Right cardiac atrium (tissue), 5 donors: ENCODE measurements around the gene KLF13. TPM values are rescaled to one million over a fixed set of nuclear protein-coding genes. Genes with fewer than 3 reads are reported as not detected.

Source experiments
- ATAC-seq, 2 donors: fragments of 200-7000 bp; cut with Tn5 transposase; one replicate each; pipeline versions ENCODE4 v1.8.0 to v1.9.1; 2020; ENCODE audit warnings: moderate library complexity in 2 of 2, mild to moderate bottlenecking in 1 of 2
- DNase-seq, 3 donors: peaks; one replicate each; pipeline ENCODE4 v3.0.0-alpha.2; 2020
- H3K27ac ChIP-seq: one replicate; pipeline ENCODE4 v1.5.1; 2013; ENCODE audit warnings: mild to moderate bottlenecking, low read length, control low read depth, moderate library complexity
- H3K27me3 ChIP-seq: one replicate; pipeline ENCODE4 v1.6.1; 2013; ENCODE audit not compliant: control insufficient read depth, insufficient read depth
- H3K4me1 ChIP-seq: one replicate; pipeline ENCODE4 v1.6.1; 2013; ENCODE audit warnings: low read length; ENCODE audit not compliant: control insufficient read depth, insufficient read depth
- H3K4me3 ChIP-seq: one replicate; pipeline ENCODE4 v1.5.1; 2013; ENCODE audit warnings: low read length, control low read depth
- H3K9me3 ChIP-seq: one replicate; pipeline ENCODE4 v1.6.1; 2013; ENCODE audit warnings: low read length; ENCODE audit not compliant: control insufficient read depth
- WGBS: extraction: QIAGEN DNeasy Blood & Tissue Kit; methylation state at CpG from one replicate; pipeline ENCODE4 v1.1.7; 2013; 5-methylcytosine and 5-hydroxymethylcytosine counted together
- intact Hi-C, 4 donors: fragments of 100-400 bp; cut with DNase I; formaldehyde crosslinking; loops; one replicate each; pipeline versions ENCODE4 v1.11.0 to v1.14.0; 2022 to 2023
- polyA plus RNA-seq: library from polyadenylated mRNA; stranded (reverse); fragments of 200-250 nt; gene quantifications from one replicate; pipeline ENCODE4 v1.2.3, GENCODE V29; 2013
- total RNA-seq, 4 donors: library from RNA; stranded (reverse); fragmentation: NEBNext Ultra II Directional; extraction: Animal tissue kit (Norgen Biotek cat#: 25700); gene quantifications; one replicate each; pipeline ENCODE4 v1.2.1, GENCODE V29; 2021
- donor health status: healthy with polysubstance abuse.
- donor health status: DM: no; HTN: yes; CAD: no.
- donor health status: DM: no; HTN: no; CAD: no.
- donor health status: DM: no; HTN: yes; CAD: no; lungs with severe emphysema.
- donor health status: DM: yes; HTN: yes; CAD: no.

KLF13 gene
- total and polyA plus RNA-seq, 5 donors, result 42.3 to 108 (median 75.6) TPM

- Histone ChIP-seq H3K27me3 (no peaks in the 10 kb centered on the region), H3K27ac (peak overlapping the region; percentile 96), H3K9me3 (no peaks in the 10 kb centered on the region), H3K4me3 (peak overlapping the region; percentile 96), H3K4me1 (peaks cover 19% of the 10 kb centered on the region)
- intact Hi-C loops, result loop anchor here in 3 of 4 donors (5.0 to 10.0 kb wide), 5 partner anchors 34 to 156 kb away; no protein-coding TSS in a partner anchor
- under 1% methylated on average over 35 of the region's 35 CpGs for WGBS
- peak; percentile 2 to 14 for ATAC-seq
- peak in 1 of 3 donors; percentile 86 for DNase-seq
These were observed 1.9 kb downstream of the KLF13 start for GRCh38 chr15:31328428-31328968.

DNA sequence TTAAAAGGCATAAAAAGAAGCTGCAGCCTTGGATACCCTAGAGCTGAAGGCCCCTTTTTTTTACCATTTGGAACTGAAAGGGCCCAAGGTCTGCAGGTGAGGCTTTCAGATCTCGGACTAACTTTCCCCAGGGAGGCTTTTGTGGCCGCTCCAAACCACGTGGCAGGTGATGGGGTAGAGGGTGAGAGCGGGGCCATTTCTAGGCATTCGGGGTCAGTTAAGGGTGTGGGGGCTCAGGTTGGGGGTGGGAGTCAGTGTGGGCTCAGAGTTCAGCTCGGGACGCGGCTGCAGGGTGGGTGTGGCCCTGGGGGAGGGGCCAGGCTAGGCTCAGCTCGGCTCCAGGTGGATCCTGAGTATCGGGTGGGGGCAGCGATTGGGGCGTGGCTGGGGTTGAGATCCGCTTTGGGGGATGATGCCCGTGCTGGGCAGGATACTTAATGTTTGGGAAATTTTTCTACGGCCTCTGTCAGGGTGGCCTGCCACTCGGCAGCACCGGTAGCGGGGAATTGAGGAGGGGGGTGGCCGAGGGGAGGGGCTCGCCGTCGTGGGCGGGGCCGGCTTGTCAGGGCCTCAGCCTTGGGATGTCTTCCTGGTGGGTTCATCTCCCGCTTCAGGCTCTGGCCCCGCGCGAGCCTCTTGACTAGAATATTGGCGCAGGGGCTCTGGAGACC is 2.5 kb downstream of the KLF13 start:
- peak in 2 of 3 donors; percentile 77 to 79 for DNase-seq
- ATAC-seq, result no peak
- Histone ChIP-seq H3K27me3 (no peaks in the 10 kb centered on the region), H3K4me1 (peaks cover 23% of the 10 kb centered on the region), H3K9me3 (no peaks in the 10 kb centered on the region), H3K27ac (peak overlapping the region; percentile 96), H3K4me3 (peak overlapping the region; percentile 96)
- WGBS, result 21% methylated on average over 29 of the region's 29 CpGs
- intact Hi-C loops, result loop anchor here in 3 of 4 donors (5.0 to 10.0 kb wide), 5 partner anchors 33 to 156 kb away; no protein-coding TSS in a partner anchor

GRCh38 chr15:31329640-31330010 is 3.0 kb downstream of the KLF13 start:
- H3K9me3 ChIP-seq, result no peaks in the 10 kb centered on the region
- peak overlapping the region; percentile 96 for H3K27ac ChIP-seq
- peaks cover 25% of the 10 kb centered on the region for H3K4me1 ChIP-seq
- ATAC-seq (no peak), DNase-seq (peak in 1 of 3 donors; percentile 39)
- 53% methylated on average over 15 of the region's 15 CpGs for WGBS
- H3K27me3 ChIP-seq, result no peaks in the 10 kb centered on the region
- peak overlapping the region; percentile 96 for H3K4me3 ChIP-seq
- intact Hi-C loops, result loop anchor here in 3 of 4 donors (5.0 to 10.0 kb wide), 5 partner anchors 33 to 155 kb away; no protein-coding TSS in a partner anchor

DNA sequence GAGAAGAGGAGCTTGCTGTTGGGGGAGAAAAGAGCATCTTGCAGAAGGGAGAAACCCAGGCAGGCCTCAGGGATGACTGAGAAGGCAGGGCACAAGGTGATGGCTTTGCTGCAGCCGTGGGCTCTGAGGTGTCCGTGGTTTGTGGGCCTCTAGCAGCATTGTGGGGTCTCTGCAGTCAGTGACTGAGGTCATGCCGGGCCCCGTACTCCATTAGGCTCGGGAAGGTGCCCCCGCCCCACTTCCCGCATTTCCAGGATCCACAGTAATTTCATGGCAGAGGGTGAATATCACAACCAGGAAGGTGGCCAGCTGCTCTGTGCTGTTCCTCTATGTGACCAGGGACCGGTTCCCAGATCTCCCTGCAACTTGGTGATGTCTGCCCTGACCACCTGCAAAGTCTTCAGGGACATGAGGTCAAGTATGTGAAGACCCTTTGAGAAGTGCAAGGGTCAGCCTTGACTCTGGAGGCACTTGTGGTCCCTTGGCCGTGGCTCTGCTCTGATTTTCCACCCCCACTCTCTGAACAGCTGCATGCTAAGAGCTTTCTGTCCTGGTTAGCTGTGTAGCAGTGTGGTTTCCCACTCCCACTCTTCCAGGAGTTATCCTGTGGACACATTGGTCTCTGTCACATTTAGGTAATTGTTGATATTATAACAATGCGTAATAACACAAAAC is 3.6 kb downstream of the KLF13 start:
- no peak for ATAC-seq
- DNase-seq, result peak in 2 of 3 donors; percentile 37 to 55
- 49% methylated on average over 10 of the region's 10 CpGs for WGBS
- H3K9me3 ChIP-seq, result no peaks in the 10 kb centered on the region
- H3K27ac ChIP-seq, result peak overlapping the region; percentile 19
- H3K4me3 ChIP-seq, result no peak overlapping the region
- H3K4me1 ChIP-seq, result peaks cover 29% of the 10 kb centered on the region
- intact Hi-C loops, result no loop called here
- H3K27me3 ChIP-seq, result no peaks in the 10 kb centered on the region

DNA sequence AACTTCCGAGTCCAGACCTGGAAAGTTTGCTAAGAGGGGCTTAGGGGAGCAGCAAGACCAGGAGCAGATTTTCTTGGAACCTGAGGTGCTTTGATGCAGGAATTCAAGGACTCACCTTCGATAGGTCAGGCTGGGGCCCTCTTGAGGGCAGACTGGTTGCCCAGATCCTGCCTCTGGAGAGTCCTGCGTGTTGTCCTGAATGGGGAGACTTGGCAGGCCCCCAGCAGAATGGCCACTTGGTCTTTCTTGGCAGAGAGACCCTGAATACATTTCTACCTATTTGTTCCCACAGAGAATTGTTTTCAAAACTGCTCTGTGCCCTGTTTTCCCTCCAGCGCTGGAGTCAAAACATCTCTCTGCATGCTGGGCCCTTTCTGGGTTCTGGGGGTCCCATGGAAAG is 4.2 kb downstream of the KLF13 start:
- intact Hi-C loops, result no loop called here
- H3K27ac ChIP-seq, result peak overlapping the region; percentile 66
- peak in 2 of 3 donors; percentile 69 to 82 for DNase-seq
- WGBS, result 61% methylated on average over 4 of the region's 4 CpGs
- H3K9me3 ChIP-seq, result no peaks in the 10 kb centered on the region
- ATAC-seq, result no peak
- H3K4me1 ChIP-seq, result peaks cover 33% of the 10 kb centered on the region
- H3K4me3 ChIP-seq, result no peak overlapping the region
- no peaks in the 10 kb centered on the region for H3K27me3 ChIP-seq

DNA sequence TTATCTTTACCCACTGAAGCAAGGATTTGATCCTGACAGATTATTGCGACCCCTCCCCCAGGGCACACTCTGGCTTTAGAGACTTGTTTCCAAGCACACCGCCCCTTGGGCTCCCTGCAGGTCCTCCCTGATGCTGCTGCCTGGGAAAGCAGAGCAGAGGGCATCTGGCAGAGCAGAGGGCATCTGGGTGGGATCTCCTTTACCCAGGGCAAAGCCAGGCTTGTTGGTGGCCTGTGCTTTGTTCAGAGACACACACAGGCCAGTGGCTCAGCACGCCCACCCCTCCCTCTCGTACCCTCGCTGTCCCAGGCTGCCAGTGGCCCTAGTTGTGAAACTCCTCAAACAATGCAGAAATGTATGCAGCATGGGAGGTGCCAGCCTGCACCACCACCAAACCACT is 4.8 kb downstream of the KLF13 start:
- intact Hi-C loops, result no loop called here
- H3K27ac ChIP-seq, result peak overlapping the region; percentile 66

DNA sequence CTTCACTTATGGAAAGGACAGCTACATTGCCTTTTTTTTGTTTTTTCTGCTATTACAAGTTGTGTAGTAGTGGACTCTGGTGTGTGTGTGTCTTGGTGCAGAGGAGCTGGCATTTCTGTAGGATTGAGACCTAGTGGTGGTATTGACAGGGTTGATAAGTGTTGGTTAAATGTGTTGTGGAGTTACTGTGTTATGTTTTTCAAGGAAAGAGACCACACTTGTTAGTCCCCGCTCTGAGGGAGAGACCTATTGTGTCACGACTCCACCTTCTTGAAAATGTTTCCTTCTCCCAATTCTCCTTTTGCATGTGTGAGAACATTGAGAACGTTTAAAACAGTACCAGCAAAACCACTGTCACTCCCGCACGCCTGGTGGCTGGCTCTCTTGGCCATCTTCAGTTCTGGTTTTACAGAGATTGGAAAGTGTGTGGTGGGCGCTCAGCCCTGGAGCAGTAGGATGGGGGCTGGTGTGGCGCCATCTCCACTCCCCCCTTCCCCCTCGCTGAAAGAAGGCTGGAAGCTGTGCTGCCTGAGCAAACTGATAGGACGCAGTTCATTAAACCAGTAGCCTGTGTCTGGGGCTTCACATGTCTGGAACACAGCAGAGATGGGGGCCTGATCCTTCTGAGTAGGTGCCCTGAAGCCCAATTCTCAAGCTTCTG is 5.5 kb downstream of the KLF13 start:
- intact Hi-C loops, result no loop called here
- Histone ChIP-seq H3K4me1 (peaks cover 44% of the 10 kb centered on the region), H3K27me3 (no peaks in the 10 kb centered on the region), H3K27ac (peak overlapping the region; percentile 54), H3K9me3 (no peaks in the 10 kb centered on the region), H3K4me3 (no peak overlapping the region)
- ATAC-seq, result no peak
- peak in 2 of 3 donors; percentile 59 to 74 for DNase-seq
- 37% methylated on average over 9 of the region's 9 CpGs for WGBS

More for the DNA sequence above, 4.8 kb downstream of the KLF13 start:
- no peaks in the 10 kb centered on the region for H3K9me3 ChIP-seq
- H3K4me1 ChIP-seq, result peaks cover 37% of the 10 kb centered on the region
- 87% methylated on average over 5 of the region's 5 CpGs for WGBS
- no peaks in the 10 kb centered on the region for H3K27me3 ChIP-seq
- H3K4me3 ChIP-seq, result no peak overlapping the region
- peak in 2 of 3 donors; percentile 47 to 61 for DNase-seq
- ATAC-seq, result no peak

DNA sequence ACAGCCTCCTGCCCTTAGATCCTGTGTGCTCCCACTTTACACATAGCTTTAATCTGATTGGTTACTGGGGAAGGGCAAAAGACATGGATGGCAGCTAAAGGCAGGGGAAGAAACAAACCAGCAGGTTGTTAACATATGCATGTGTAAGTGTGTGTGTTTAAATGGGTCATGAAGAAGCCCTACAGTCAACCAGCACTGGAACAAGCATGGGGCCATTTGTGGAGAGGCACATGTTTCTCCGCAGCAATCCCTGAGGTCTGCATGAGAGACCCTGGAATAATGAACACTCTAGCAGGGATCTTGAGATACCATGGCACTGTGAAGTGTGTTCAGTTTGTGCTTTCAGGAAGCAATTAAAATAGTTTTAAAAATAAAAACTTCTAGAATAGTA is 6.0 kb downstream of the KLF13 start:
- DNase-seq (no peak), ATAC-seq (no peak)
- 80% methylated on average over 1 of the region's 1 CpG for WGBS
- Histone ChIP-seq H3K27ac (peak overlapping the region; percentile 54), H3K27me3 (no peaks in the 10 kb centered on the region), H3K9me3 (no peaks in the 10 kb centered on the region), H3K4me3 (no peak overlapping the region), H3K4me1 (peaks cover 45% of the 10 kb centered on the region)
- intact Hi-C loops, result no loop called here

DNA sequence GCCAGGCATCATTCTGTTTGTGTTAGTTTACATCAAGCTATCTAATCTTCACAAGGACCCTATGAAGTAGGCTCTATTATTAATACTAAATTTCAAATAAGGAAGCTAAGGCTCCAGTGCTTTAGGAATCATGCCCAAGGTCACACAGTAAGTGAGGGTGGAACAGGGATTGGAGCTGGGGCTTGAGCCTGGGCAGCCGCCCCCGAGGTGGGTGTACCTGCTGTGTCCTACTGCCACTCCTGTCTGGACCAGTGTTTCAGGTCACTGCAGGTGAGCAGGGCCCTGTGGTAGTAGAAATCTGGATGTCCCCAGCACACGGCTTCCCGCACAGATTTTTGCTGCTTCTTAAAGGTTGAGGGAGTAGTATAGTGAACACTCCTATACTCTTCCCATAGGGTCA is 6.5 kb downstream of the KLF13 start:
- ATAC-seq, result no peak
- no peak overlapping the region for H3K4me3 ChIP-seq
- DNase-seq, result no peak
- intact Hi-C loops, result no loop called here
- H3K9me3 ChIP-seq, result no peaks in the 10 kb centered on the region
- H3K27me3 ChIP-seq, result no peaks in the 10 kb centered on the region
- 75% methylated on average over 4 of the region's 4 CpGs for WGBS
- peak overlapping the region; percentile 10 for H3K27ac ChIP-seq
- H3K4me1 ChIP-seq, result peaks cover 48% of the 10 kb centered on the region

DNA sequence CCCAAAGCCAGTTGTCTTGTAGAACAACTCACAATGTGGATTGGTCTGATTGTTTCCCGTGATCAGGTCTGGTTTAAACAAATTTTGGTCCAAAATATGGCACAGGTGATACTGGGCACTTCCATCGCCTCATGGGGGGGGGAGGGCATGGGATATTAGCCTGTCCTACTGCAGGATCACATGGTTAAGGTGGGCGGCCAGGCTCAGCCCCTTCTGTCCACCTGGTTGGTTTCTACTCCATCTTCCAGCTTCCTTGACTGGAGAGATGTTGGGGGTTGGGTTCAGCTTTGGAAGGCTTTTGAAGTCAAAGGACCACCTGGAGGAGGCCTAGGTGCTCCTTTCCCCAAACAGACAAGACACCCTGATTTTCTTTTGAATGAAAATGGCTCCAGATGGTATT is 7.2 kb downstream of the KLF13 start:
- H3K4me1 ChIP-seq, result peaks cover 55% of the 10 kb centered on the region
- H3K4me3 ChIP-seq, result no peak overlapping the region
- no peaks in the 10 kb centered on the region for H3K9me3 ChIP-seq
- 96% methylated on average over 3 of the region's 3 CpGs for WGBS
- no peak for ATAC-seq
- intact Hi-C loops, result no loop called here
- no peaks in the 10 kb centered on the region for H3K27me3 ChIP-seq
- peak in 1 of 3 donors; percentile 32 for DNase-seq
- H3K27ac ChIP-seq, result peak overlapping the region; percentile 38
